Inferior parietal cortex (tissue), 1 donor: ENCODE results near the gene NFYC.

ENCODE experiments used
- DNase-seq: peaks from one replicate; pipeline ENCODE4 v3.0.0-alpha.2; 2016; ENCODE audit errors: extremely low spot score

Gene NFYC

GRCh38 chr1:40796939-40797667 lies 105.6 kb downstream of the NFYC start:
- DNase-seq: no peak

DNA sequence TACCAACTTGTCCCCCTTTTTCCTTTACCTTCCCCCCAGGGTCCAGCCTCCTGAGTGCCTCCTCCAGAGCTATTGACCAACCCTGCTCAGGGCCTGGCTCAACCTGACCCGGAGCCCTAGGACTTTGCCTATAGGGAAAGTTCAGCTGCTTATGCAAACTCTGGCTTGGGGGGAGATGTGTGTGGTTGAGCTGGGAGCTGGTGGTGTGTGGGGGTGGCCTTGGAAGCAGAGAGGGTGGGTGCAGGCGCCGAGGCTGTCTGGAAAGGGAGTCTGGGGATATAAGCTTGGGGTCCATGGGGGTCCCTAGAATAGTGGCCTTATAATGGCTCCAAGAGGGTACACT lies 106.1 kb downstream of the NFYC start:
- no peak for DNase-seq

- no peak for DNase-seq
Measured at GRCh38 chr1:40798366-40799281, 107.1 kb downstream of the NFYC start.

- DNase-seq: no peak
Measured at GRCh38 chr1:40799351-40799867, 107.9 kb downstream of the NFYC start.

- no peak for DNase-seq
Measured at GRCh38 chr1:40801742-40802077, 110.2 kb downstream of the NFYC start.

DNA sequence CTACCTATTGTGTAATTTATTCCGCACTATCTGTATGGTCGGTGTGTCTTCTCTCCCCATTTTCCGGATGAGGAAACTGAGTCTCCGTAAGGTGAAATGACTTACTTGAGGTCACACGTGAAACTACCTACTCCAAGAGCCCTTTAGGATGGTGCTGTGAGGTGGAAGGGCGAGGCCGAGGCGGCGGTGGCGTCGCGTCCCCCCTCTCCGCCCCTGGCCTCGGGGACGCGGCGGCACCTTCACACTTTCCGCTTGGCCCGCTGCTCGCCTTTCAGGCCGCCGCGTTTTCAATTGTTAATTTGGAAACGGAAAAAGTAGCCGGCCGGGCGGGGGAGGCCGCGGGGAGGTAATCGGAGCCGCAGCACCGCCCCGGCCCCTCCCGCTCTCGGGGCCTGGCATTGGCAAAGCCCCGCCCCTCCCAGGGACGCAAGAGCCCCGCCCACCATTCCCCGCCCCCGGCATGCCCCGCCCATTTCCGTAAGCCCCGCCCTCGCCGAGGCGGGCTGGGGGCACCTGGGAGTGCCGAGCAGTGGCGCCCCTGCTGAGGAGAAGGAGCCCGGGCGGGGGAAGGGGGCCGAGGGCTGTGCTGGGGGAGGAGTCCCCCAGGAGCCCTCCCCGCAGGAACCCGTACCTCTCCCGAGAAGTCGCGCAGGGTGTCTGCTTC lies 110.7 kb downstream of the NFYC start:
- DNase-seq: no peak

DNA sequence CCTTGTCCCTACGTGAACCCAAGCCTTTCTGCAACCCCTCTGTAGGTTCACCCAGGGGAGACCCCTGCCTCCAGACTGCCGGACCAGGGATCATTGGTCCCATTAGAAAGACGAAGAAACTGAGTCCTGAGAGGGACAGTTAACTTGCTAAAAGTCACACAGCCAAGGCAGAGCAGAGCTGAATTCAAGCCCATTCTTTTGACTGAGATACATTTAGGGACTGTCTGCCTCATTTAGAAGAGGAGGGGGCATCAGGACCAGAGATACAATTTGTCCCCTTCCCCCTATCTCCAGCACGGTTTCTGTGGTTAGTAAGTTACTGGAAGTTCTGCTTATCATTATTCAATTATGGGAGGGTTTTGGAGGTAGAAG lies 111.2 kb downstream of the NFYC start:
- DNase-seq: no peak

- no peak for DNase-seq
Measured at GRCh38 chr1:40803447-40803846, 111.9 kb downstream of the NFYC start.

DNA sequence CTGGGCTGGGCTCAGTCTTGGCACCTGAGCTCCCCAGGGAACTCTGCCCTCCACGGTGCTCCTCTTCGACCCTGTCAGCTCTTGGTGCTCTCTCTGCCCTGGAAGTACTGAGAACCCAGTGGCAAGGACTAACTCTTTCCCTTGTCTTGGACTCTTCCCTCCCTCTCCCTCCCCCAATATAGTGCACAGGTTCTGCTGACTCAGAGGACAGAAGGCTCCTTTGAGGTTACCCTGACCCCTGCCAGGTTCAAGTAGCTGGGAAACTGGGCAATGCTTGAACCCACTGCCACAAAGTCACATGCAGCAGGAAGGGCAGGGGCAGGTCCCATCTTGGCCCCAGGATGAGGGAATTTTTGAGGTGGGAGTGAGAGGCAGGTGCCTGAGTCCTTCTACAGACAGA lies 112.4 kb downstream of the NFYC start:
- no peak for DNase-seq

- no peak for DNase-seq
Measured at GRCh38 chr1:40806240-40806639, 114.7 kb downstream of the NFYC start.

DNA sequence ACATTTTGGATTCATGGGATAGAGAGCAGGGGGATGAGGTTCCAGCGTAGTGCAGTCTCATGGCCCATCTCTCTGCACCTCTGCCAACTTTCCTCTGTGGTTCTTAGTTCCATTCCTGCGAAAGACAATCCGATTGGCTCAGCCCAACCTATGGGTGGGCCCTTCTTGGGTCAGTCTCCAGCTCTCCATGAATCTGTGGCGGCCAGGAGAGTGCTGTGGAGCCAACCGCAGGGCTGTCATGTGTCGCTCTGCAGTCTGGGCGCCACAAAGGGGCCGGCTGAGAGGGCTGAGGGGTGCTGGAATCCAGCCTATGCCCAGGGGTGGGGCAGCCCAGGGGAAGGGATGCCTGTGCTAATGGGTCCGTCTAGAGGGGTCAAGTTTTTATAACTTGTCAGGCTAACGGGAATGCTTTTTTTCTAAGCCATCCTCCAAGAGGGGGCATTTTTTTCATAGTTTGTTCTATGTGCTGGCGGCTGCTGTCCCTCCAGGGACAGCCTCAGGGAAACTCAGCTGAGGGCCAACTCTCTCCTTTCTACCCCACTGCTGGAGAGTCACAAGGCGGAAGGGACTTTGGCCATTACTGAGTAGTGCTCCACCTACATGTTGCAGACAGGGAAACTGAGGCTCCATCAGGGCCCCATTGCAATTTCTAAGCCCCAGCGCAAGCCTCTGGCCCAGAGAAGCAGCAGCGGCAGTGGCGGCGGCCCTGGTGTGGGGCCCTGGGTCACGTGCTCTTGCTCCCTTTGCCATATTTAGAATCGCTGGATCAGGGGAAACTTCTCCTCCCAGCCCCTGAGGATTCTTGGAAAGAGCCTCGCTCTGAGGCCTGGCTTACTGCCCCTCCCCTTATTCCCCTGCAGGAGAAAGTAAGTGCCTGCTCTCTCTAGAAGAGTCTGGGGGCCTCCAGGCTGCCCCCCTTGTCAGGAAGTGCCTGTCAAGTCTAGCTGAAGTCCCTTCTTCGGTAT lies 115.5 kb downstream of the NFYC start:
- DNase-seq: no peak

DNA sequence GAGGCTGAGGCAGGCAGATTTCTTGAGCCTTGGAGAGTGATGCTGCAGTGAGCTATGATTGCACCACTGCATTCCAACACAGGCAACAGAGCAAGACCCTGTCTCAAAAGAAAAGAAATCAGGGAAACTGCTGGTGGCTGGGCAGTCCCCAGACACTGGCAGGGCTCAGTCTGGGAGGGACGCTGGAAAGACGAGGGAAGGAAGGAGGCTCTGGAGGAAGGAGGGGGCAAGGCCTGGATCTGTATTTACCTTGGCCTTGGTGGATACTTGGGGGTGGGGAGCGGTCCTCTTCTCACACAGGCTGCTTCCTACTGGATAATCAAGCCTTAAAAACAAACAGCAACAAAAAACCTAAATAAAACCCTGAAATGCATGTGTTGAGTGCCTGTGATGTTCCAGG lies 116.5 kb downstream of the NFYC start:
- DNase-seq: no peak

DNA sequence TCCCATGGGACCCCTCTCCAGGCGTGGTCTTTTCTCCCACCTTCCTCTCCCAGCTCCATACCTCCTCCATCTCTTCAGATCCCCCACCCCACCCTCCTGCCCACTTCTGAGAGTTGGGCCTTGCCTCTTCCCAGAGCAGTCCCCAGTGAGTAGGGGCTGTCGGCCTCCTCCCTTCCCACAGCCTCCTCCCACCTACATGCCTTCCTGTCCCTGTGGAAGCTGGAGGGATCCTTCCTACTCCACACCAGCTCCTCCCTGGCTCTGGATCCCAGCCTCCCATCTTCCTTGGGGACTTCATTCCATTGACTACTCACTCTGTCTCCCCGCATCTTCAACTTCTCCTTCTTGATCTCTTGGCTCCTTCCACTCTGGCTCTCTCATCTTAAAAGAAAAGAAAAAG lies 116.9 kb downstream of the NFYC start:
- no peak for DNase-seq

DNA sequence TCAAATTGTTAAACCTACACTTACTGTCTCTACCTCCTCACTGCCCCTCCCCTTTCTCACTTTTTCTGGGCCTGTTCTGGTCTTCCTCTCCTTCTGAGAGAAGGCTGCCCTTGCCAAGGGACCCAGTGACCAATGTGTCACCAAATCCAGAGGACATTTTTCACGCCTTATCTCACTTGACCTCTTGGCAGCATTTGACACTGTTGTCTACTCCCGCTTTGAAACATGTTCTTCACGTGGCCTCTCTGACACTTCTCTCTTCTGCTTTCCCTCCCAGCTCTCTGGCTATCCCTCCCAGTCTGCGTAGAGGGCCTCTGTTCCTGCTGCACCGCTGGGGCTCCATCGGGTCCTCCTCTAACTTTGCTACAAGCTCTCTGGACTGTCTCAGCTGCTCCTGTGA lies 117.4 kb downstream of the NFYC start:
- DNase-seq: no peak

GRCh38 chr1:40810927-40811326 lies 119.4 kb downstream of the NFYC start:
- DNase-seq: no peak

GRCh38 chr1:40815420-40815819 lies 123.9 kb downstream of the NFYC start:
- DNase-seq: no peak

- DNase-seq: no peak
Measured at GRCh38 chr1:40817791-40818263, 126.3 kb downstream of the NFYC start.

GRCh38 chr1:40818264-40818961 lies 126.9 kb downstream of the NFYC start:
- no peak for DNase-seq

DNA sequence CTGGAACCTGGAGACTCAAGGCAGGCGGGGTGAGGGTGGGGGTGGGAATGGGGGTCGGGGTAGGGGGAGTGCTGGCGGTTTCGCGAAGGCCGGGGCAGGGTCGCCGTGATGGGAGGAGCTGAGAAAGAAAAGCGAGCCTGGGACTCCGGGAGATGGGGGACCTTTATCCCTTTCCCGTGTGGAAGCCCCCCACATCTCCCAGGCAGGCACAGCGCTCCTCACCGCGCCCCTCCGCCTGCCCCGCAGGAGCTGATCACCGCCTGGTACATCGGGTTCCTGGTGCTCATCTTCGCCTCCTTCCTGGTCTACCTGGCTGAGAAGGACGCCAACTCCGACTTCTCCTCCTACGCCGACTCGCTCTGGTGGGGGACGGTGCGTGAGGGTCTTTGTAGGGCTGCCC lies 127.6 kb downstream of the NFYC start:
- no peak for DNase-seq

GRCh38 chr1:40820251-40820797 lies 128.8 kb downstream of the NFYC start:
- DNase-seq: no peak
